PFSK-1 (cell line): ENCODE data around the gene F8A2.

ENCODE experiments used
- REST ChIP-seq, 2 experiments: IDR thresholded peaks; 2 replicates each; pipeline versions ENCODE4 v1.6.1 to v1.8.0; 2011 to 2012; ENCODE audit warnings: low read depth in 2 of 2, low read length in 2 of 2, control low read depth in 1 of 2, inconsistent platforms in 1 of 2, mild to moderate bottlenecking in 1 of 2, moderate library complexity in 1 of 2; ENCODE audit not compliant: insufficient read depth in 1 of 2

Gene F8A2

GRCh38 chrX:155417769-155418168 is 35.9 kb downstream of the F8A2 start:
- TF ChIP-seq REST (IDR thresholded peaks at IDR 0.05; ENCODE audit: insufficient read depth in 1 of 2, low read depth in 2 of 2, low read length in 2 of 2): no peak
